BE2C (cell line): Measurements from ENCODE around the gene RTN4RL1.
A peak's percentile ranks its signal among the peaks of the same experiment; 100 is the strongest.

Source experiments
- DNase-seq: peaks from one replicate; pipeline ENCODE4 v3.0.0-alpha.2; 2020
- H3K27me3 ChIP-seq: fragments of 250-450 bp; sonication (Bioruptor Pico); 2 replicates; pipeline ENCODE4 v1.5.1; 2020; ENCODE audit warnings: mild to moderate bottlenecking
- H3K36me3 ChIP-seq: fragments of 250-450 bp; sonication (Bioruptor Pico); 2 replicates; pipeline ENCODE4 v1.5.1; 2020; ENCODE audit warnings: mild to moderate bottlenecking
- H3K4me1 ChIP-seq: fragments of 250-450 bp; sonication (Bioruptor Pico); 2 replicates; pipeline ENCODE4 v1.5.1; 2020
- H3K4me3 ChIP-seq: 2 replicates; pipeline ENCODE4 v1.5.1; 2011; ENCODE audit warnings: low read depth, low read length
- H3K9me3 ChIP-seq: fragments of 250-450 bp; sonication (Bioruptor Pico); 2 replicates; pipeline ENCODE4 v1.5.1; 2020
- TF ChIP-seq, protein P1 (sequence below): IDR thresholded peaks from 2 replicates; pipeline ENCODE4 v1.5.1; 2012; ENCODE audit warnings: mild to moderate bottlenecking, low read depth, low read length

Gene RTN4RL1

DNA sequence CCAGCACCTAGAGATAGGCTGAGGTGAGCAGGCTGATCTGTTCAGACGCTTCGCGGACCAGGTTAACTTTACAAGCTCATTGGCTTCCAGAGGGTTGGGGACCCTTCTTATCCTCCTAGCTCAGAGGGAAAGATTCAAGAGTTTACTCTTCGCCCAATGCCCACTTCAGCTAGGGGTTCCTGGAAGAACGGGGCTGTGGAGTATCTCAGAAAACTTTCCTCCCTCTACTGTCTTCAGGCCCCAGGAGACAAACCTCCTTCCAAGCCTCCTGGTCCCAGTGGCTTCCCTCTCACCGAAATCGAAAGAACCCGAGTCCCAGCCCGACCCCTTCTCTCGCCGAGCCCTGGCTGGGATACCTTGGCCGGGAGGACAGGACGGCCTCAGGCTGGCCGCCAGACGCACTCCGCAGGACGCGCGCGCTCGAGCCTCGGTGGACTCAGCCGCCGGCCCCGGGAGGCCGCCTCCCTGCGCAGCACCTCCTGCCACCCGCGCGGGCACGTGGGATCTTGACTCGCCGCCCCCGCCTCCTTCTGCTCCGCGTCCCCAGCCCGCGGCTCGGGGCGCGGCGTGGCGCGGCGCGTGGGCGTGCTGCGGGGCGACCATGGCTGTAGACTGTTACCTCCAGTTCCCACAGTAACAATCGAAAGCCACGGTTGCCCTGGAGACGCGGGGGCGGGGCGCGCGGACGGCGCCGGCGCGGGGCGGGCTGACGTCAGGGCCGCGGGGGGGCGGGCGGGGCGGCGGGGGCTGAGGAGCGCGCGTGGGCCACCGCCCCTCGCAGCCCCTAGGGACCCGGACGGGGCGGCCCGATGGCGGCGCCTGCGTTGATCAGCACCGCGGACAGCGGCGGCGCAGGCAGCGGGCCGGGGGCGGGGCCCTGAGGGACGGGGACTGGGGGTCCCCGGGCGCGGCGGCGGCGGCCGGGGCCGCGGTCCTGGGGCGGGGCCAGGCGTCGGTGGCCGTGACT is 24.5 kb upstream of the RTN4RL1 start:
- peaks cover 32% of the 10 kb centered on the region for H3K27me3 ChIP-seq

DNA sequence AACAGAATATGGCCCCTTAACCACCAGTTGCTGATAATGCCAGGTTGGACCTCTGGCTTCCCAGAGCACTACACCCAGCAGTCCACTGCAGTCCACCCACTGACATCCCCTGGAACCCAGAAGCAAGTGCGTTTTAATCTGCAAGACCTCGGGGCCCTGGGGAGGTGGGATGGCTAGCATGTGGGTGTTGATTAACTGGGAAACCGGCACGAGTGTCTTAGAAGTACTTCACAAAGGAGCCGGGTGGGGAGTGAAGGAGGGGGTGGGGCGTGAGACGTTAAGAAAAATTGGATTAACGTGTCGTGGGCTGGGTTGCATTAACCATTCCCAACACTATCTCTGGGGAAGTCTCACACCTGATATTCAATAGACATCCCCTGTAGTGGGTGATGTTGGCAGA is 23.7 kb upstream of the RTN4RL1 start:
- Histone ChIP-seq H3K9me3 (no peaks in the 10 kb centered on the region), H3K27me3 (peaks cover 24% of the 10 kb centered on the region), H3K36me3 (no peaks in the 10 kb centered on the region), H3K4me1 (no peaks in the 10 kb centered on the region), H3K4me3 (peak overlapping the region; percentile 64)
- TF ChIP-seq, protein P1, sequence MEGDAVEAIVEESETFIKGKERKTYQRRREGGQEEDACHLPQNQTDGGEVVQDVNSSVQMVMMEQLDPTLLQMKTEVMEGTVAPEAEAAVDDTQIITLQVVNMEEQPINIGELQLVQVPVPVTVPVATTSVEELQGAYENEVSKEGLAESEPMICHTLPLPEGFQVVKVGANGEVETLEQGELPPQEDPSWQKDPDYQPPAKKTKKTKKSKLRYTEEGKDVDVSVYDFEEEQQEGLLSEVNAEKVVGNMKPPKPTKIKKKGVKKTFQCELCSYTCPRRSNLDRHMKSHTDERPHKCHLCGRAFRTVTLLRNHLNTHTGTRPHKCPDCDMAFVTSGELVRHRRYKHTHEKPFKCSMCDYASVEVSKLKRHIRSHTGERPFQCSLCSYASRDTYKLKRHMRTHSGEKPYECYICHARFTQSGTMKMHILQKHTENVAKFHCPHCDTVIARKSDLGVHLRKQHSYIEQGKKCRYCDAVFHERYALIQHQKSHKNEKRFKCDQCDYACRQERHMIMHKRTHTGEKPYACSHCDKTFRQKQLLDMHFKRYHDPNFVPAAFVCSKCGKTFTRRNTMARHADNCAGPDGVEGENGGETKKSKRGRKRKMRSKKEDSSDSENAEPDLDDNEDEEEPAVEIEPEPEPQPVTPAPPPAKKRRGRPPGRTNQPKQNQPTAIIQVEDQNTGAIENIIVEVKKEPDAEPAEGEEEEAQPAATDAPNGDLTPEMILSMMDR, result no peak
- DNase-seq, result no peak

More for the DNA sequence above, 24.5 kb upstream of the RTN4RL1 start:
- TF ChIP-seq, protein P1, result no peak
- Histone ChIP-seq H3K4me3 (peak overlapping the region; percentile 64), H3K9me3 (no peaks in the 10 kb centered on the region), H3K36me3 (no peaks in the 10 kb centered on the region), H3K4me1 (no peaks in the 10 kb centered on the region)
- peak; percentile 80 for DNase-seq

DNA sequence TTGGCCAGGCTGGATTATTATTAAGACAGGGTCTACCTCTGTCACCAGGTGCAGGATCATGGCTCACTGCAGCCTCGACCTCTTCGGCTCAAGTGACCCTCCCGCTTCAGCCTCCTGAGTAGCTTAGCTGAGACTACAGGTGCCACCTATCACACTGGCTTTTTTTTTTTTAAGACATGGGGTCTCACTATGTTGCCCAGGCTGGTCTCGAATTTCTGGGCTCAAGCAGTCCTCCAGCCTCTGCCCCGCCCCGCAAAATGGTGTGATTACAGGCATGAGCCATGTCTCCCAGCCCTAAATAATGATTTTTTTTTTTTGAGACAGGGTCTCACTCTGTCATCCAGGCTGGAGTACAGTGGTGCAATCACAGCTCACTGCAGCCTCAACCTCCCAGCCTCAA is 22.5 kb upstream of the RTN4RL1 start:
- Histone ChIP-seq H3K9me3 (no peaks in the 10 kb centered on the region), H3K36me3 (no peaks in the 10 kb centered on the region), H3K27me3 (peaks cover 17% of the 10 kb centered on the region), H3K4me1 (no peaks in the 10 kb centered on the region), H3K4me3 (no peak overlapping the region)
- DNase-seq, result no peak
- TF ChIP-seq, protein P1, result no peak

DNA sequence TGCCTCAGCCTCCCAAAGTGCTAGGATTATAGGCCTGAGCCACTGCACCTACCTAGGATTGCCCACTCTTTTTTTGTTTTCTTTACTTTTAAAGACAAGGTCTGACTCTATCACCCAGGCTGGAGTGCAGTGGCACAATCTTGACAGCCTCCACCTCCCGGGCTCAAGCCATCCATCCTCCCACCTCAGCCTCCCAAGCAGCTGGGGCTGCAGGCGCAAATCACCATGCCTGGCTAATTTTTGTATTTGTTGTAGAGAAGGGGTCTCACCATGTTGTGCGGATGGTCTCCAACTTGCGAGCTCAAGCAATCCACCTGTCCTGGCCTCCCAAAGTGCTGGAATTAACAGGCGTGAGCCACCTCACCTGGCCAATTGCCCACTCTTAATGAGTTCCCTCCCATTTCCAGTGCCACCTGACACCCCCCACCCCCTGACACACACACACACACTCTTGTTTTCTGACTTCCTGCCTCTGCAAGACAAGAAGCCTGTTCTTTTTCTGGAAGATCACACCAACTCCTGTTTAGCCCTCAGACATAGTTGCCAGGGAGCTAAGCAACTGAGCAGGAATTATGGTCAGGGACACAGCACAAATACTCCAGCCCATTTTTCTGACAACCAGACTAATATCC is 19.2 kb upstream of the RTN4RL1 start:
- Histone ChIP-seq H3K27me3 (no peaks in the 10 kb centered on the region), H3K4me3 (no peak overlapping the region), H3K9me3 (no peaks in the 10 kb centered on the region), H3K4me1 (no peaks in the 10 kb centered on the region), H3K36me3 (no peaks in the 10 kb centered on the region)
- DNase-seq, result no peak
- TF ChIP-seq, protein P1, result no peak

DNA sequence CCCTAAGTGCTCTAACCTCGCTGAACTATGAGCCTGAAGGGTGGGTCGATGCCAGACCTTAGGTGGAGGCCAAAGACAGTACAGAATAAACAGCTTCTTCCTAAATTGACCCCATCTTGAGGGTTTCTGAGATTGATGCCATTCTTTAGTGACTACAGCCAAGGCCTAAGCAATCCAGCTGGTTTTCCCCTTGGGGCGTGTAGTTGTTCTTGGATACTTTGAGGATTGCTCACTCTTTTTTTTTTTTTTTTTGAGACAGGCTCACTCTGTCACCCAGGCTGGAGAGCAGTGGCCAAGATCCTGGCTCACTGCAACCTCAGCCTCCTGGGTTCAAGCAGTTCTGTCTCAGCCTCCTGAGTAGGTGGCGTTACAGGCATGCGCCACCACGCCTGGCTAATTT is 18.7 kb upstream of the RTN4RL1 start:
- H3K4me1 ChIP-seq, result no peaks in the 10 kb centered on the region
- DNase-seq, result no peak
- H3K36me3 ChIP-seq, result no peaks in the 10 kb centered on the region
- no peaks in the 10 kb centered on the region for H3K27me3 ChIP-seq
- no peaks in the 10 kb centered on the region for H3K9me3 ChIP-seq
- TF ChIP-seq, protein P1, result no peak
- H3K4me3 ChIP-seq, result no peak overlapping the region

DNA sequence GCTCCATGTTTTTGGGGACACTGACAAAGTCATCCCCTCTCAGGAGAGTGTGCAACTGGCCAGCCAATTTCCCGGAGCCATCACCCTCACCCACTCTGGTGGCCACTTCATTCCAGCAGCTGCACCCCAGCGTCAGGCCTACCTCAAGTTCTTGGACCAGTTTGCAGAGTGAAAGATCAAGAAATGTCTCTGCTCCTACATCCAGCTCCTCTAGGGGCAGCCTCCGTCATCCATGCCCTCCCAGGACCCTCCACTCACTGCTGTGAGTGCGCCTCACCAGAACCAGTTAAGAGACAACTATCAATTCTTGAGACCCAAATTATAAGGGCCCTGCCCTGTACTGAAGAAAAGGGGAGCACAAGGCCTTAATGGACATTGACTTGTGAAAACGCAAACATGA is 17.8 kb upstream of the RTN4RL1 start:
- H3K27me3 ChIP-seq, result no peaks in the 10 kb centered on the region
- H3K4me1 ChIP-seq, result no peaks in the 10 kb centered on the region
- no peaks in the 10 kb centered on the region for H3K36me3 ChIP-seq
- no peak for DNase-seq
- H3K4me3 ChIP-seq, result peak overlapping the region; percentile 75
- TF ChIP-seq, protein P1, result no peak
- H3K9me3 ChIP-seq, result no peaks in the 10 kb centered on the region
